Activated CD4-positive, alpha-beta T cell treated with anti-CD3 and anti-CD28 coated beads, Interleukin-2, Interleukin-6, amounts not matched to agents 100 ng/mL and 50 ng/mL, durations not matched to agents 16 hours and 8 hours (primary cell): ENCODE measurements around the gene TRIM40.
"Not testable (repeated sequence)": the region's sequence is repeated elsewhere in the genome, so short reads cannot be mapped to it uniquely, and the experiment has no call there.

Experiments used
- DNase-seq: peaks from one replicate; pipeline ENCODE4 v3.0.0-alpha.2; 2020

Gene TRIM40

DNA sequence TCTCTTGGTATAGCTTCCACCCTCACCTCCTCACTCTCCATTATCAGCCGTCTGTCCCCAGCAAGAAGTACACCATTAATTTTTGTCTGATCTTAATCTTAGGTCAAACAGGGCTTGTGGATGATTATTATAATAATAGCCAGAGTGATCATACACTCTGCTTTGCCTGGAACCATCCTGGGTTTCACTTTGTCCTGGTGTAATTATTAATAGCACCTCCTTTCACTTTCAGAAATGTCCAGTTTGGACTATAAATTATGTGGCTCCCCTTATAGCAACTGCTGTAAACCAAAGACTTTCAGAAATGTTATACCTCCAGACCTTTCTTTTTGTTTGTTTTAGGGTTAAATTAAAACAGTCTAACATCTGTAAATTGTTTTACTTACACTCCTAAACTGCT is 22.1 kb upstream of the TRIM40 start:
- no peak for DNase-seq

DNA sequence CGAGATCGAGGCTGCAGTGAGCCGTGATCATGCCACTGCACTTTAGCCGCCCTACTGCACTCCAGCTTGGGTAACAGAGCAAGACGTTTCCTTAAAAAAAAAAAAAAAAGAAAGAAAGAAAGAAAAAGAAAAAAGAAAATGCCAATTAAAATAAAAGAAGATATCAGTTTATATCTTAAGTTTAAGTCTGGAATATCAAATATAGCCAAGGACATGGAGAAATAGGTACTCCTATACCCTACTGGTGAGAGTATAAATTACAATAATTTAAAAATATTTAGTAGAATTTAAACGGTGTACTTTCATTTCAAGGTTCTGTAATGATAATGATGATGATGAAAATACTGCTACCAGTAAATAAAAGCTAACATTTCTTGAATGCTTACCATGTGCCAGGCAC is 19.2 kb upstream of the TRIM40 start:
- no peak for DNase-seq

DNA sequence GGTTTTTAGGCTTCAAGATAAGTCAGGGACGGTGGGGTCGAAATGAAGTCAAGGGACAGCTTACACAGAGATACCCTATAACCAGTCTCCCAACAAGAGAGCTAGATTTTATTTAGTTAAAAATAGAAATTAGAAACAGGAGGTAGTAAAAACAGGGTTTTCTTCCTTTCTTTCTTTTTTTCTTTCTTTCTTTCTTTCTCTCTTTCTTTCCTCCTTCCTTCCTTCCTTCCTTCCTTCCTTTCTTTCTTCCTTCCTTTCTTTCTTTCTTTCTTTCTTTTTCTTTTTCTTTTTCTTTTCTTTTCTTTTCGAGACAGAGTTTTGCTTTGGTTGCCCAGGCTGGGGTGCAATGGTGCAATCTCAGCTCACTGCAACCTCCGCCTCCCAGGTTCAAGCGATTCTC is 17.2 kb upstream of the TRIM40 start:
- DNase-seq: not testable (repeated sequence)

DNA sequence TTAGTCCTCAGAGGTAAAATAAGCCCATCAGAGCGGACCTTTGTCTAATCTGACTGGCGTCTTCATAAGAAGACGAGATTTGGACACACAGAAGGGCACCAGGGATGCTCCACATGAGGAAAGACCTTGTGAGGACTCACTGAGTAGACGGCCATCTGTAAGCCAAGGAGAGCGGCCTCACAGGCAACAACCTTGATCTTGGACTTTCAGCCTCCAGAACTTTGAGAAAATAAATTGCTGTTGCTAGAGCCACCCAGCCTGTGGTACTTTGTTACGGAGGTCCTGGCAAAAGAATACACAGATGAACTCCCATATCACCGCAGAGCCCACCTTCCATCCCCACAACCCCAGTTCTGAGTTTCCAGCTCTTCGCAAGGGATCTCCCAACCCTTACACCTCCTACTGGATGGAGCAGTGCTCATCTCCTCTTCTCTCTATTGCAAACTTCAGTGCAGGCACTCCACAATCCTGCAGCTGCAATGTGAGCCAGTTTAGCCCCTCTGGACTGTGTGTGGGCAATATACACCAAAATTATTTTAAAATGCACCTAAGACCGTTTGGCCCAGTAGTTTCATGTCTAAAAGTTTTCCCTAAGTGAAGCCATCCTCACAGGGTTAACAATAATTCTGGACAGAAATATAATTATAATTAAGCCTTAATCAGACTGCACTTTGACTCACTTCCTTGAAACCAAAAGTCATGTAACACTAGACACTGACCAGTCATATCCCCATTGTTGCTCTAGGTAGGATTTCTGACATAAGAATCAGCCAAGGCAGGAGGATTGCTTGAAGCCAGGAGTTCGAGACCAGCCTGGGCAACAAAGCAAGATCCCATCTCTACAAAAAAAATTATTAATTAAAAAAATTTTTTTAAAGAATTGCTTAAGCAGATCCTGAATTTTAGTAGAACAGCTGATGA is 14.2 kb upstream of the TRIM40 start:
- no peak for DNase-seq

DNA sequence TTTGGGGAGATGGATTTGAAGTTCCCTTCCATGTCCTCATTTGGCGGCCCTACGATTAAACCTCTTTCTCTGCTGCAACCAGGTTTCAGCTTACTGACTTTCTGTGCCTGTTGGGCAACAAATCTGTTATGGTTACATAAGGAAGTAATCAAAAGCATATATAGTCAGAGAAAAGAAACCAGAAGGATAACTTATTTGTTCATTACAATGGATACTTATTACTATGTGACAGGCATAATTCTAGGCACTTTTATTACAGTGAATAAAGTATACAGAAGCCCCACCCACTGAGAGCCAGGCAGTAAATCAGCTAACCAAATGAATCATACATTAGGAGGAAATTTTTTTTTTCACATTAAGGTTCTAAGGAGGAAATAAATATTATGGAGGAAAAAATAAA is 13.4 kb upstream of the TRIM40 start:
- DNase-seq: no peak

DNA sequence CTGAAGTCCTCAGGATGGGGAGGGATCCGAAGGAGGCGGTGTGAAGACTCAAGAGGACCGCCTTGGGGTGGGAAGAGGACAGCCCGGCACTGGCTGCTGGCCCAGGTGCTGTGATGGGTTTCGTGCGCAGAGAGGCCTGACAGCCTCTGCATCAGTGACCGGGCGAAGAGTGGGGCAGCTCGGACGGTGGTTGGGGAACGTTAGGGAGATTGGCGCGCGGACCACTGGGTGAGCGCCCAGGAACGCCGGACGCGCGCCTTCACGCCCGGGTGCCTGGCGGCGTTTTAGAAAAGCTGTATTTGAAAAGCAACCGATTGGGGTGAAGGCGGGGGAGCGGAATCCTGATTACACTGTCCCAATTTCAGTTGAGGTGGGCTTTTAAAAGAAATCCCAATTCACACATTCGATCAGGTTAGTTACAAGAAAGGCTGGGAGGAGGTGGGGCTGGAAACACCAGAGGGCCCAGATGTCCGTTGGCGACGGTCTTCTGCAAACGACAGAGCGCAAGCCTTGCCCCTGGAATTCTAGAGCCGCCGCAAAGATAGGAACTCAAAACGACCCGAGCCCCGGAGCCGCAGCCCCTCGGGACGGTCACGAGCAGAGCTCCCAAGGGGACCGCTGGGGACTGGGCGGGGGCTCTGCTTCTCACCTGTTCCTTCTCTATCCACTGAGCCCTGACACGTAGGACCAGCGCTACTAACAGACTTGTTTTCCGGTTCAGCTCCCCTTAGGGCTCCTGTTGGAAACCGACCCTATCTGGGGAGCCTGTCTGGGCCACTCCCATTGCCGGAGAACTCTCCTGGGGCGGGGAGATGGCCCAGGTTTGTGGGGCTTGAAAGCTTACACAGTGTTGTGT is 8.5 kb upstream of the TRIM40 start:
- DNase-seq: no peak

DNA sequence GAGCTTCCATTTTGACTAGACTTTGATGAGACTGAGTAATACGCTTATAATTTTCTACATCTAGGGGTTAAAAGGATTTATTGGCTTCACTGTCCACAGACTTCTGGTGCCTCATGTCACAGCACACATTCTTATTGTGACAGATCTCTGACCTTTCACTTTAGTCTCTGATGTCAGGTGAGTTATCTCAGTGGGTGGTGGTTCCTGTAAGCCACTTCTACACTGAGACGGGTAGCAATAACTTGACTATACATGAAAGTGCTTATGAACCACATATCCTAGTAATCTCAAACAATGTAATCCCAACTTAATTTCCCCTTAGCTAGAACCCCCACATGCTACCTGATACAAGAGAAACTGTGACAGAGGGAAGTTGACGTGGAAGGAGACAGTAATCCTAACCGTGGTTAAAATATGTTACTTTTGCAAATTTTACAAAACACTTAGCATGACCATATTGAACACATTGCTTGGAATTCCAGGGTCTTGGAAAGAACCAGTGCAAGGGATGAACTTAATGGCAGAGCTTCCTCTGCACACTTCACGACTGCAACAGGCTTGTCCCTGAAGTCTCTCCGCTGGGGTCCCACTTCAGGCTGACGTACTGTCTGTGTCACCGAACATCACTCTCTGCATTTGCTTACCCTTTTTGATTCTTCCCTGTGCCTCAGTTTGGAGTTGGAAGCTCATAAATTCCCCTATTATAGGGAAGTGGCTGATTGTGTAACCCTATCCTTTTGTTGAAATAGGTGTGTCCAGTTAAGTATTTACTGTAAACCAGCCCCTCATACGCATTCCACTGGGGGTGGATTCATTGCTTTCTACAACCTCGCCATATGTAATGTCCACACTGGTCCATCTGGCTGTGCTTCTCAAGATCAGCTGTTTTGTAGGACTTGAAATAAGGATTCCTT is 6.4 kb upstream of the TRIM40 start:
- no peak for DNase-seq

DNA sequence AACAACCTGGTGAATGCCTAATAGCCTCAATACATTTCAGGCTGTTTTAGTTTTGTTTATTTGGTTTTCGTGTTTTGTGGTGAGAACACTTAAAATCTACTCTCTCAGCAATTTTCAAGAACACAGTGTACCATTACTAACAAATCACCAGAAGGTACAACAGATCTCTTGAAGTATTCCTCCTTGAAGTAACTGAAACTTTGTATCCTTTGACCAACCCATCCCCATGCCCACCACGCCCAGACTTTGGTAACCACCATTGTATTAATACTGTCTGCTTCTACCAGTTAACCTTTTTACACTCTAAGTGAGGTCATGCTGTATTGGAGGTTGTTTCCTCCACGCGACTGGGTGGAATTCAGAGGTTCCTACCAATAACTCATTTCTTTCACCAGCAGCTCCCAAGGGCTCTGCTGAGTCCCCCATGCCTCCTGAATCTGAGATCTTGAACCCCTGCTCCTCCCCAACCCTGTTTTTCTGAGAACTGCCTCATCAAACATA is 5.7 kb upstream of the TRIM40 start:
- no peak for DNase-seq

DNA sequence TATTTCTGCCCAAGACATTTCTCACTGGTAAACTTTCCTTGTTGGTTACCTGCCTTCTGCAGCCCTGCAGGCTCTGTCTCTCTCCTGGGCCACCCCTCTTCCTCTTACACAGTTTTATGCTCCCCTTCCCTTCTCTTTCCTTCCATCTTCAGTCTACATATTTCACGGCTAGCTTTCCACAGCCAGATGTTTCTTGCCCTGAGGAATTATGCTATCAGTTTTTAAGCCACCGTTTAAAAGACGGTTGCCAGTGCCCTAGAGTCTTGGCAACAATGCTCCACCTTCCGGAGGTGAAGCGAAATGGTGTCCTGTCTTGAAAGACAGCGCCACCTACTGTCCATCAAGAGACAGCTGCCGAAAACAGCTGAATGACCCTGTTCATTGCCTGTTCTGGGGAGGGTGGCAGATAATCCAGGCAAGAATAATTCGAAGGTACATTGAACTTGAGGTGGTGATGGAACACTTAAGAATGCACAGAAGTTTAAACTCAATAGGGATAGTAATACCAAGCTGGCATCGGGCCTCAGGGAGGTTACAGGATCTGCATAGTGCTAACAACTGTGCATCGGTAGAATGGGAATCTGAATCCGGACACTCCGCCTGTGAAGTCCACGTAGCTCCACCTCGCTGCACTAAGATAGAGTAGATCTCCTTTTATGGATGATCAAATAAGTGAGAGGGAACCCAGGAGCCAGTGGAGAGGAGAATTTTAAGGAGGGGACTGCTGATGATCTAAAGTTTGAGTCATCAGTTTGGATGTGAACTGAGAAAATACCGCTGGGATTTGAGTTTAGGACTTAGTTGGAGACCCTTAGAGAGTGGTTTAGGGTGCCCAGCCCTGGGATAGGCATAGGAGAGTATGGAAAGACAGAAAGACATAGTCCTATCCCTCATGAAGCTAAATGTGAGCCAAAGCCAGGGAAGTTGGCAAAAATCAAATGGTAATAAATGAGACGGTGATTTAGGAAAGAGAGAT is 4.8 kb upstream of the TRIM40 start:
- DNase-seq: peak; percentile 83

DNA sequence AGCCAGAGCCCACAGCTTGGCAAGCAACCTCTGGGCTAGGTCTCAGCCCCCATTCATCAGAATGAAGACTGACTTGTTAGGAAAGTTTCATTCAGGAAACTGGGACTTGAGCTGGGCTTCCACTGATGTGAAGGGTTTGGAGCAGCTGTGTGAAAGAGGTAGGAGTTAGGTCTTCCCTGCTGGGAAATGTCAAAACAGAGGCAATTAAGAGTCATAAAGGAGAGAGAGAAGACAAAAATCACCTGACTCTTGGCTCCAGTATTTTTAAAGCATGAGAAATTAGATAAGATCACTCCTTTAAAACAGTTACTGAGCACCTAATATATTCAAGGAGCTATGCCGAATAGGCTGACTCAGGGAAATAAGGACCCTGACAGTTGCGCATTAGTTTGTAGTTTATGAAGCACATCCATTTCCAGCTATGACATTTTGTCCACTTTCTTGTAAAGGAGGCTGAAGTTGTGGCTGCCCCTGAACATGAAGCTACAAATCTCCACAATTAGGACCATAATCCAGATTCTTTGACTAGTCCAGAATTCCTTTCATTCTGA is 3.9 kb upstream of the TRIM40 start:
- no peak for DNase-seq

DNA sequence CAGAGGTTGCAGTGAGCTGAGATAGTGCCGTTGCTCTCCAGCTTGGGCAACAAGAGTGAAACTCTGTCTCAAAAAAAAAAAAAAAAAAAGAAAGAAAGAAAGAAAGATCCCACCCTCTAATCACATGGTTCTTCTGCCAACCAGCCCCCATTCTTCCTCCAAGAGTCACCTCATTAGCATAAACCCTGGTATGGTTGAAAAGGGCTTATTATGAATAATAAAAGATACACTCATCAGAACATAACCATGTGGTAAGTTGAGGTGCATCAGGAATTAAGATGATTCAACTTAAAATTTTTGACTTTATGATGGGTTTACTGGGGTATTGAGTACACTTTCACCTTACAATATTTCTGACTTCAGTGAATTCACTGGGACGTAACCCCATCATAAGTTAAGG is 793 bp upstream of the TRIM40 start:
- no peak for DNase-seq

DNA sequence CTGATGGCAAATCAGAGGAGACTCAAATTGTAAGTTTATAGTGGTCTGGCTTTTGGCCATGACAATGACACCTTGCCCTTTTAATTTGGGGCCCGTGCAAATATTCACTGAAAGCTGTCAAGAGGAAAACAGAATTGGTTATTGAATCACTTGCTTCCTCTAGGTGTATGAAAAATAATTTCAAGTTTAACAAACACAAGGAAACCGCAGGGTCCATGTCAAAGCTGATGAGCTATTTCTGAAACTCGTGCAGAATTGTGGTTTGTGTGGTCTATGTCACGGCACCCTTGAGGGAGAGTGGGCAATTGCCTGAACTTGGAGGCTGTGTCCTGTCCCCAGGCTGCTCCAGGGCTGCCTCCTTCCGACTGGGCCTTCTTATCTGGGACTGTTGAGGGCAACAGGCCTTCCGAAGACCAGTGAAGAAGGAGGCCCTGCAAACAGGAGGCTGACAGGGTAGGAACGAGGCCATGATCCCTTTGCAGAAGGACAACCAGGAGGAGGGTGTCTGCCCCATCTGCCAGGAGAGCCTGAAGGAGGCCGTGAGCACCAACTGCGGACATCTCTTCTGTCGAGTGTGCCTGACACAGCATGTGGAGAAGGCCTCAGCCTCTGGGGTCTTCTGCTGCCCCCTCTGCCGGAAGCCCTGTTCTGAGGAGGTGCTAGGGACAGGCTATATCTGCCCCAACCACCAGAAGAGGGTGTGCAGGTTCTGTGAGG is 788 bp downstream of the TRIM40 start:
- peak; percentile 57 for DNase-seq

DNA sequence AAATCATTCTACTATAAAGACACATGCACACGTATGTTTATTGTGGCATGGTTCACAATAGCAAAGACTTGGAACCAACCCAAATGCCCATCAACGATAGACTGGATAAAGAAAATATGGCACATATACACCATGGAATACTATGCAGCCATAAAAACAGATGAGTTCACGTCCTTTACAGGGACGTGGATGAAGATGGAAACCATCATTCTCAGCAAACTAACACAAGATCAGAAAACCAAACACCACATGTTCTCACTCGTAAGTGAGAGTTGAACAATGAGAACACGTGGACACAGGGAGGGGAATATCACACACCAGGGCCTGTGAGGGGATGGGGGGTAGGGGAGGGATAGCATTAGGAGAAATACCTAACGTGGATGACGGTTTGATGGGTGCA is 4.3 kb downstream of the TRIM40 start:
- not testable (repeated sequence) for DNase-seq

DNA sequence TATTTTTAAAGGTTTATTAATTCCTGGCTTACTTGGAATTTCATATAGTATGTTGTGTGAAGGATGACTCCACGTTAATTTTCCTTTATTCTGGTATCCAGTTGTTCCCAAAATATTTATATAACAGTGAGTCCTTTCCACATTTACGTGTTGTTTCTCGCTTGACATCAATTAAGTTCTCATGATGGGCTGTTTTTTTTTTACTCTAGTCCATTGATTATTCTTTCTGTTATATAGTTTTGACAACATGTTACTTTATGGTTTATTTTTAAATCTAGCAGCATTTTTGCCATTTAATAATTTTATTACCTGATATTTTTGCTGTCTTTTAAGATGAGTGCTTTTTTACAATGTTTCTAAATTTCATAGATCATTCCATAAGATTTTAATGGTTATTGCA is 6.7 kb downstream of the TRIM40 start:
- no peak for DNase-seq

DNA sequence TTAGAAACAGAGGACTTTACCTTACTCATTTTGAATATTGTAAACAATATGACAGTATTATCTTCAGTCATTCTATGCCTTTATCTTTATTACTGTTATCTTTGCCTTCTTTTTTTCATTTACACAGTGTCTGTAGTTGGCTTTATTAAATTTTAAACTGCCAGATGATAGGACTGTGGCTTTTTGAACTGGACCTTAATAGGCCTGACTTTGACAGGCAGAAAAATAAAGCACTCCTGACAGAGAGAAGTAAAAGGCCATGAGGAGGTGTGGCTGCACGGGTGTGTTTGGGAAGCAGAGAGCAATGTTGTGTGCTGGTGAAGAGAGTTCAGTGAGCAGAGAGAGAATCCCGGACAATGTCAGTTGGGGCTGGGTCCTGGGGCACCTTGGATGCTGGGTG is 7.8 kb downstream of the TRIM40 start:
- no peak for DNase-seq

DNA sequence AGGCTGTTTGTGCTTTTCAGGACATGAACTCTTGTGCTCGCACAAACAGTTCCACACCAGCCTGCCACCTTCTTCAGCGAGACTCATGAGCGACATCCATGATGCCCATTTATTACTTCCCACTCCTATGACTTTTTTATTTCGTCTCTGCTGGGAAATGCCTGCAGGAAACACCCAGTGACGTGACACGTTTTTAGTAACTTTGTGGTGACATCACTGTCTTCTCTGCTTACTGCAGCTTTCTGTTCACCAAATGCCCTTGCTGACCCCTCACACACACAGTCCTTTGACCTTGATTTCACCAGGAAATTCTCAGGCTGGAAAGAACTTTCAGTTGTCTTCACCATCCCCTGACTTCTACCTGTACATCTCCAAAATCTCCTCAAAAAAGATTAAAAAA is 8.9 kb downstream of the TRIM40 start:
- no peak for DNase-seq

DNA sequence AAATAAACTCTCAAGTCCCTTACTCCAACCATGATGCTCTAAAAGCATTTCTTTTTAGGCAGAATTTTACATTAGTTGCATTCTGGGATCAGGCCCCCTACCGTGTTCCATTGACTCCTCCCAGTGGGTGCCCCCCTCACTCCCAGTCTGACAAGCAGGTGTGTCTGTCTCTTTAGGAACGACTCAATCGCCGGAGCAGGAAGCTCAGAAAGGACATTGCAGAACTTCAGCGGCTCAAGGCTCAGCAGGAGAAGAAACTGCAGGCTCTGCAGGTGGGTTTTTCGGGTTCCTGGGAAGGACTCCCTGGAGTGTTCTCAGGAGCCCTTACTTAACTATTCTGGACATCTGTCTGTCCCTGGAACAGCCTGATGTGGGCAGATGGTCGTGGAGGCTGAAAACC is 9.9 kb downstream of the TRIM40 start:
- no peak for DNase-seq

DNA sequence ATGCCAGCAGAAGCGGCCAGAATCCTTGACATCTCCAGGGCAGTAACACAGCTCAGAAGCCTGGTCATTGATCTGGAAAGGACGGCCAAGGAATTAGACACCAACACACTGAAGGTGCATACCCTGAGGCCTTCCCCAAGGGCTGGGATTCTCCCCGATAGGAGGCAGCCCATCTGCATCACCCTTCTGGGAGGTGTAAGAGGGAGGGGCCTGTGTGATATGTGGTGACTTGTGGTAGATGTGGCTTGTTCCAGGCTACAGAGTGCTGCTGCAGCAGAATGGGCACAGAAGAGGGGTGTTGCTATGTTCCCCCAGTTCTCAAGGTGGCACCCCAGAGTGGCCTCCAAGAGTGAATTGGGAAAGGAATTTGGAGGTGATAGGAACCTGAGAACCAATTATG is 11.2 kb downstream of the TRIM40 start:
- no peak for DNase-seq

DNA sequence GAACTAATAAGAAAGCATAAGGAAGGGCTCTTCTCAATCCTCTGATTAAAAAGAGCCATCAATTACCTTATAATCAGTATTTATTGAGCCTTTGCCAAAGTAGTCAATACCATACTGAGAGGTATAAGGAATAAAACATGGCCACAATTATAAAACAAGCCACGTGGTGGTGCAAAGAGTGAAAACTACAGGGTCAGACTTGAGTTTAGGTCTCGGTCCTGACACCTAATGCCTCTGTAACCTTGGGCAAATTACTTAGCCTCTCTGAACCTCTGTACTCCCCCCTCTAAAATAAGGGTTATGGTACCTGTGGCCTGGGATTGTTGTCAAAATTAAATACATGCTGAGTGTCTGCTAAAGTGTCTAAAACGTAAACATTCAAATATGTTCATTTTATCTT is 13.3 kb downstream of the TRIM40 start:
- no peak for DNase-seq

DNA sequence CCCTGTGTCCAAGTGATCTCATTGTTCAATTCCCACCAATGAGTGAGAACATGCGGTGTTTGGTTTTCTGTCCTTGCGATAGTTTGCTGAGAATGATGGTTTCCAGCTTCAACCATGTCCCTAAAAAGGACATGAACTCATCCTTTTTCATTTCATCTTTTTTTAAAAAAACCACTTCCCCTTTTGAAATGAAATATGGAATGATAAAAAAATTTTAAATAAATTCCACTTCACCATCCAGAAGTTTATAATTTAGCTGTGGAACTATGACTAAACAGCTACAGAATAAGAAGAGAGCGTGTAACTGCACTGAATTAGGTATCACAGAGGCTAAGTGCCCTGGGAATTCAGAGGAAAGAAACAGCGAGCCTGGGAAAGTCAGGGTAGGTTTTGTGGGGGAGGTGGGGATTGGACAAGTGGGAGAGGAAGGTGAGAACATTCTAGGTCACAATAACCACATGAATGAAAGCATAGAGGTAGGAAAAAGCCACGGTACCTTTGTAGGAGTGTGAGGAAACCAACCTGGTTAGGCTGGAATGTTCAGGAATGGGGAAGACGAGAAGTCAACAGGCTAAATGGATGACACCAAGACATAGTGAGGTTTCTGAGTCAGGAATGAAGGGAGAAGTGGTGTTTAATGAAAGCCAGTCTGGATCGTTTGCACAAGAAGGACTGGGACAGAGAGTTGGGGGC is 14.1 kb downstream of the TRIM40 start:
- no peak for DNase-seq
